GM19372 (cell line): ENCODE measurements around the gene ST14.
A peak's percentile ranks its signal among the peaks of the same experiment; 100 is the strongest.
"Not testable (repeated sequence)": the region's sequence is repeated elsewhere in the genome, so short reads cannot be mapped to it uniquely, and the experiment has no call there.

Source experiments
- ATAC-seq: cut with Tn5 transposase; IDR thresholded peaks from one replicate; pipeline ENCODE4 v1.9.1; 2021; ENCODE audit warnings: mild to moderate bottlenecking, low read depth, moderate library complexity; ENCODE audit not compliant: unreplicated experiment

The ST14 gene

DNA sequence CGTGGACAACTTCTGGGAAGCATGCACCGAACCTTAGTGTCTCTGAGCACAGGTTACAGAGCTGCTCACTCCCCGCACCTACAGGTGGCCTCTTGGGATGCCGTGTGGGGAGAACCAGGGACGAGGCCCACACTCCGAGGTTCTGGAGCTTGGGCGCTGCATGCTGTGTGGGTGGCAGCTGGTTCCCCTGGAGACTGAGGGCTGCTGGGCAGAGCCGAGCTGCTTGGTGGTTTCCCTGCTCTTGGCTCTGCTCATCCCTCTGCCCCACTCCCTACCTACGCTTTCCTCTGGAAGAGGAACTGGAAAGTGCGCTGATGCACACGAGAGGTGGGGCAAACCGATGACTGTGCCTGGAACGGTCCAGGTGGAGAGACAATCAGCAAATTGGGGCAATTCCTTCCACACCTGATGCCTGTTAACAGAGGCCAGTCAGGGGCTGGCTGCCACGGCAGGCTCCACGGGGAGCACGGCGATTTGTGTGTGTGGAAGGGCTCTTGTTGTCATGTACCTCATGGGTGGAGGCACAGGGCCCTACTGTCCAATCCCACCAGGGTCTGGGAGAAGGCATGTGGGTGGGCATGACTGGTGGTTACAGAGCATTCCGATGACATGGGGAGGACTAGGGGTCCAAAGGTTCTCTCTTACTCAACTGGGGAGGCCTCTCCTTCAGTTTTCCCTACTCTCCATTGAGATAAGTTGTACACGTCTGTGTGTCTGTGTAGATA, 60.9 kb downstream of the ST14 start:
- ATAC-seq = no peak

DNA sequence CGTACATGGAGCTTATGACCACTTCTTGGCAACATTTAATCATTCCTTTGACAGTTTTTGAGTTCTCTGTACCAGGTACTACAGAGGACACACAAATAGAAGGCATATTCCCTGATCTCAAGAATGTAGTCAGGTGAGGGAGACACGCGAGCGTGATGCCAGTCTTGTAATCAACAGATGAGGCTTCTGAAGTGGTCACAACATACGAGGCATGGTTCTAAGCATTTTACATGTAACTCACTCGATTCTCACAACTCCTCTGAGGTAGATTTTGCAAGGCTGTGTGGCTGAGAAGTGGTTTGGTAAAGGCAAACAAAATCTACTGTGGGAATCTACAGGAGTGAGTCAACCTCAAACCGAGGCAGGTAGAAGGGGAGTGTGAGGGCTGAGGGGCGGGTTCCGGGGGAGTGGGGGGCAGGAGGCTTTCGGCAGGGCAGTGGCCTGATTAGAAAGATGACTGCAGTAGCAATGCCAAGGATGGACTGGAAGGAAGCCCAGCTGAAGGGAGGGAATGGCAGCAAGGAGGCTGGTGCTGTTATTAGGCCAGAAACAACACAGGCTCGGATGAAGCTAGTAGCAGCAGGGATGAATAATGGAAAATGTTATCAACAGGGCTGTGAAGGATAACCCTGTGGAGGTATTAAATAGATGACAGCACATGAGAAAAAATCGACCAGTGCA, 63.8 kb downstream of the ST14 start:
- ATAC-seq = no peak

DNA sequence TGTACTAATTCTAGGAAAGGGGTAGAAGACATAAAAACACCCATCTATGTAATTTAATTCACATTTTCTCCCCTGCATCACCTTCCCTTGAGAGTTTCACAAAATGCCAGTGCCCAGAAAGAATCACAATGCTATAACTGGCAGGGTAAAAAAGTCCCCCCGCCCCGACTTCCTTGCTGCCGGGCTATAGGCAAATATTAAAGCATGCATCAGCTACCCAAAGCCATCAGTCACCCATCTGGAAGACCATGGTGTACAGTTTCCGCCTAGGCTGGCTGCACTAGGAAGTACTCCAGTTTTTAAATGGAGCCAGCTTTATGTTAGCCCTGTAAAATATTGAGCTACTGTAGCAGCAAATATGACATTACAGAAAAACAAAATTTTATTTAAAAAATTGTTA, 67.8 kb downstream of the ST14 start:
- ATAC-seq = no peak

DNA sequence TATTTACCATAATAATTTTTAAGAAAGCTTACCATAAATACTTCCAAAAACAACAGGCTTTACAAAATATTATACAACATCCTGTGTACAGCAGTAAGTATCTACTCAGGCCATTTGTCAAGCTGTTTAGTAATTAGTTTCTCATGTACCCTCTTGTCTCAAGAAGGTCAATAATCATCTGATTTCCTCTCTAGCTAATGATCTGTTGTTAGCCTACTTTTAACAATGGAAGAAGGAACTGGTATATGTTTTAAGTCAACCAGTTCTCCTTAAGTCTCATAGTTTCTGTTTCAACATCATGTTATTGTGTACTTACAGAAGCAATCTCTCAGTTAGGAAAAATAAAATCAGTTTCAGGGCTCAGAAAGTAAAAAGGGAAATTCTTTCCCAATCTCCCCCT, 73.9 kb downstream of the ST14 start:
- not testable (repeated sequence) for ATAC-seq

DNA sequence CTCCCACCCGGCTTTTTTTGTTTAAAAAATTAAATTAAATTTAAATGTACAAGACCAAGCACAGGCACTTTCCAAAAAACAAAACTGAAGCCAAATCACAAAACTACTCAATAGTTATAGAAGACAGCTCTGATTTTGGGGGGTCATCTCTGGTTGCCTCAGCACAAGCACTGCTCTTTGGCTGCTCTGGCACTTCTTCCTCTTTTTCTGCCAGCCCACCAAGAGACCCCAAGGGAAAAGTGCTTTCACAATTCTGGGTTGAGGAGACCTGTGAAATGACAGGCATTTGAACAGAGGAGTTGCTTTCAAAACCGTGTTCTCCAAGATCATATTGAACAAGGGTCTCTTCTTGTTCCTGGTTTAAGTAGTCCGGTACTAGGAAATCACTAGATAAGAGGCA, 74.3 kb downstream of the ST14 start:
- ATAC-seq = not testable (repeated sequence)

DNA sequence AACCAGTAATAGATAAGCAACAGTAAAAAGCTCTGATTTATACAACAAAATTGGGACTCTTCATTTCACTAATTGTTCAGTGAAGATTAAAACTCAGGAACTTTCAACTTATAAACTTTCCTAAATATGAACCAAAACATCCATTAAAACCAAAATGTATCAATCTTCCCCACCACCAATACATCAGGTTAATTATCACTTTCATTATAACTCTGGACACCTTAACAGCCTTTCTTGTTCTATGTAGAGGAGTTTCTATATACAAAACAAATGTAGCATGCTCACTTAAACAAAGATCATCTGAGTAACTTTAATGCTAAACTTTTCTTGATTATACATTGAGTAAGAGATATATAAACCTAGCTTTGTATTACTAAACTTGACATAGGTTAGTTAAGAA, 74.7 kb downstream of the ST14 start:
- ATAC-seq = no peak

DNA sequence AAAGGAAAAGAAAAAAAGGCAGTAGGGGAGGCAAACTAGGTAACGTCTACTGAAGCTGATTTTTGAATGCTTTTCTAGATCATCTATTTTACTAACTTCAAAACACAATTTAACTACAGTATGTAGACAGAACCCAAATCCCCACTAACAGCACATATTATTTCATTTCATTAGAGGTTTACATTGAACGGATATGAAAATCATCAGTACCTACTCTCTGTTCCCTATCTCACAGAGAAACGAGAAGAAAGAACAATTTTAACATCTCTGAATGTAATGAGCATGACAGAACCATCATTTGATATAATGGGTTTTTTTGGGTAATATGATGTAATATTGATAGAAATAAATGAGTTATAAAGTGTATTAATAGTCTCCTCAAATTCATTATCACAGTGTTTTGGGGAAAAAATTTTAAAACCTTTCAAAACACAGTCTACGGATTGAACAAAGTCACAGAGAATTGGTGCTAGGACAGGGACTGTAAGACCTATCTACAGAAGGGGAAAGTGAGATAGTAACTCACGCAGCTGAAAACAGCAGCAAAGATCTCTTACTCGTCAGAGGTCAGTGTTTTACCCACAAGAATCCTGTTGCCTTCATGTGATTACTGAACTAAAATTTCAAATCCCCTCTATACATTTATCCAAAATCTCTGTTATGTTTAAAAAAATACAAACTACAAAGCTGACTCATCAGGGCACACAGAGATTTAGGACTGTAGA, 77.9 kb downstream of the ST14 start:
- ATAC-seq = no peak

DNA sequence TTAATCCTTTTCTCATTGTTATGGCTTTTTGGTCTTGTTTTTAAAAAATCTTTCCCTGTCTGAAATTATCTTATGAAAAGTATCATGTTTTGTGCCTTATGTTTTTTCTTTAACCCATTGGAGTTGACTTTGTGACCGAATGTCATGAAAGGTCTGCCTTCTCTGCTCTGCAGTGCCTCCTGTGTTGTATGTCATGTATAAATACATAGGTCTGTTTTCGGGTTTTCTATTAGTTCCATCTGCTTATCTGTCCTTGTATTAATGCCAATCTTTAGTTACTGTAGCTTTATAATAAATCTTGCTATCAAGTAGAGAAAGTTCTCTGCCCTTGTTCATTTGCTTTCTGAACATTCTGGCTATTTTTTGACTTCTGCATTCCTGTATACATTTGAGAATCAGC, 82.1 kb downstream of the ST14 start:
- no peak for ATAC-seq

DNA sequence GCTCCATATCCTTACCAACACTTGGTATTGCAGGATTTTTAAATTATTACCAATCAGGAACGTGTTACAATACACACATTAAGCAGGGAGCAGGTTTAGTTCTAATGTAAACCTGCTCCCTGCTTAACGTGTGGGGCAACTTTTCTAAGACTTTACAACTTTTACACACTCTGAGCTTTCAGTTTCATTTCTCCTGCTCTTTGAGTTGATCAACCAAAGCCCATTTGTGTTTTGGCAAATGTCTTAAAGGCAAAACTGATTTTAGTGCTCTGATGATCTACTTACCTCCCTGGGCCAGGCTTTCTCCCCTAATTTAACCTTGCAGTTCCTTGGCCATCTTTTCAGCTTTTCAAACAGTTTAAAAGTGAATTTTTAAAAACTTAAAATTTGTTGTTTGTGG, 84.2 kb downstream of the ST14 start:
- ATAC-seq = peak; percentile 81

DNA sequence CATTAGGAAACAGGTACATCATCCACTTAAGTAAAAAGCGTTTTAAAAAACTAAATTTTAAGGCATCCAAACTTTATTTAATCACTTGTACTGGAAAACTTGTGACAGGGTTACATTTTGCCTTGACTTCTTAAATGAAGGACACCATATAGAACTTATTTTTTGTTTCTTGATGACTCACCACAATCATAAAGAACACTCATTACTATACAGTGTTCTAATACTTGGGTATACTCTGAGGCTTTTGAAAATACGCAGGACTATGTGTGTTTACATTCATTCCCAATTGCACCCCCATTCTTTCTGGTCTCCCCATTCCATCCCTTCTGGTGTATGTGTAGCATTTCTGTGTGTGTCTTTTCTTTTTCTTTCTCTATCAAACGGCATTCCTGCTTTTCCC, 85.3 kb downstream of the ST14 start:
- no peak for ATAC-seq

DNA sequence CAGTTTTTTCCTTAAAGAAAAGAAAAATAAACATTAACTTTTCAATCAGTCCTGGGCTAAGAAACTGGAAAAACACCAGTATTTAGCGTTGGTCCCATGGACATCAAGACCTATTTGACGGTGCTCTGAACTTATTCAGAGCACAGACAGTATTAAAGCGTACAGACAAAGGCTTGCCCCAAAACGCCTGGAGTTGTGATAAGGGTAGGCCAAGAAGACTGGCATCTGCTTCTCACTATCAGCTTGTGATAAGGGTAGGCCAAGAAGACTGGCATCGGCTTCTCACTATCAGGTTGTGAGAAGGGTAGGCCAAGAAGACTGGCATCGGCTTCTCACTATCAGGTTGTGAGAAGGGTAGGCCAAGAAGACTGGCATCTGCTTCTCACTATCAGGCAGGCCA, 85.8 kb downstream of the ST14 start:
- not testable (repeated sequence) for ATAC-seq

DNA sequence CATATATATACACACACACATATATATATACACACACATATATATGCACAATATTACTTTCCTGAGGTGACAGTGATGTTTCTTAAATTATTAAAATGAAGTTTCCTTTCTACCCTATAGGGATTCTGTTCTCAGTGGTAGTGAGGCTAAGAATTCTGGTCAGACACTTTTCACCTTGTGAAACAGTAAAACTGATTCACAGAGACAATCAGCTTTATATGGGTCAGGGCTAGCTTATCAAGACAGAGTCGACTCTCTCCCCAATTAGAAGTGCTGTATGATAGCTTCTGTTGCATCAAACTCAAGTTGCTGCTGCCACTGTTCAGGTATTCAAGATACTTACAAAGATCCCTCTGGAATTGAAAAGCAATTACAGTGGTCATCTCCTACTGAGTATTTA, 86.7 kb downstream of the ST14 start:
- ATAC-seq = no peak

DNA sequence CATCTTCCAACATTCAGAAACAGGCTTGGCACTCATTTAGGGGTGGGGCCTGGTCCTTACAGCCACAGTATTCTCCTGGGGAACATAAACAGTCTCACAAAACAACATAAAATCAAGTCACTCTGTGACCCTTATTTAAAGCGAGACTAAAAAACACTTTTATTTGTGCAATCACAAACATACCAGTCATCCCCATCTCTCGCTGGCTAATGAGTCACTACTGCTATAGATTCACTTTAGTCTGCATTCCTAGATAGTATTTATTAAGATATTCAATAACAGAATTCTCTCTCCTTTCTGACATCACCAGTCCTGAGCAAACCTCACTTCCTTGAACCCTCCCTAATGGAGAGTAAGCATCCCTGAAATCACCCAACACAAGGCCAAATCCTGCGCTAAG, 87.2 kb downstream of the ST14 start:
- ATAC-seq = no peak

DNA sequence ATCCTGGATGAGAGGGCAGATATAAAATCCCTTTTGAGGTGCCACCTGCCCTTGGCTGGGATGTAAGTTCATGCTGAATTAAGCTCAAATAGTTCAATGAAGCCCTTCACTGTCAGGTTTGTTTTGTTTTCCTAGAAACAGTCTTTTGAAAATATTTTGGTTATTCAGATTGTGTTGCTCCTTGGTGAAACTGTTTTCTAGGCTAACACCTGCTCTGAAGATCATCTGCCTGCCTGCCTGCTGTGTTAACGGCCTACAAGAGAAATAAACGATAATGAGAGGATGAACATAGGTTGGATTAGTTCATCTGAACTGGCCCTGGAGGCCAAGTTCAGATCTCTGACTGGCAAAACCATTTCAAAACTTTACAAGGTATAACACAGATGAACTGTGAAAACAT, 87.7 kb downstream of the ST14 start:
- no peak for ATAC-seq

DNA sequence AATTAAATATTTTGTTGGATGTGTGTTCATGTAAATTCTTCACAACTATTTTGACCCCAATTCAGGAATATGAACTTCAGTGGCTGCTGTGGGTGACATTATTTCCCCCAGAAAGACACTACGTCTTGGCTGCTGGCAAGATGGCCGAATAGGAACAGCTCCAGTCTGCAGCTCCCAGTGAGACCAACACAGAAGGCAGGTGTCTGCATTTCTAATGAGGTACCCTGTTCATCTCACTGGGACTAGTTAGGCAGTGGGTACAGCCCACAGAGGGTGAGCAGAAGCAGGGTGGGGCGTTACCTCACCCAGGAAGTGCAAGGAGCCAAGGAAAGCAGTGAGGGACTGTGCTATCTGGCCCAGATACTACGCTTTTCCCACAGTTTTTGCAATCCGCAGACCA, 89.8 kb downstream of the ST14 start:
- ATAC-seq = no peak

DNA sequence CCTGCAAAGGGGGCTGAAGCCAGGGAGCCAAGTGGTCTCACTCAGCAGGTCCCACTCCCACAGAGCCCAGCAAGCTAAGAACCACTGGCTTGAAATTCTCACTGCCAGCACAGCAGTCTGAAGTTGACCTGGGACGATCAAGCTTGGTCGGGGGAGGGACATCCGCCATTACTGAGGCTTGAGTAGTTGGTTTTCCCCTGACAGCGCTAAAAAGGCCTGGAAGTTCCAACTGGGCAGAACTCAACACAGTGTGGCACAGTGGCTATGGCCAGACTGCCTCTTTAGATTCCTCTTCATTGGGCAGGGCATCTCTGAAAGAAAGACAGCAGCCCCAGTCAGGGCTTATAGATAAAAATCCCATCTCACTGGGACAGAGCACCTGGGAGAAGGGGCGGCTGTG, 90.3 kb downstream of the ST14 start:
- not testable (repeated sequence) for ATAC-seq

DNA sequence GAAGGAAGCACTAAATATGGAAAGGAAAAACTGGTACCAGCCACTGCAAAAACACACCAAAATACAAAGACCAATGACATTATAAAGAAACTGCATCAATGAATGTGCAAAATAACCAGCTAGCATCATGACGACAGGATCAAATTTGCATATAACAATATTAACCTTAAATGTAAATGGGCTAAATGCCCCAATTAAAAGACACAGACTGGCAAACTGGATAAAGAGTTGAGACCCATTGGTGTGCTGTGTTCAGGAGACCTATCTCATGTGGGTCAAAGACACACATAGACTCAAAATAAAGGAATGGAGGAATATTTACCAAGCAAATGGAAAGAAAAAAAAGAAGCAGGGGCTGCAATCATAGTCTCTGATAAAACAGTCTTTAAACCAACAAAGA, 92.2 kb downstream of the ST14 start:
- ATAC-seq = not testable (repeated sequence)
